ENCODE data around the gene WDR70. TPM values are rescaled to one million over a fixed set of nuclear protein-coding genes. Genes with fewer than 3 reads are reported as not detected.

Gene WDR70
- total RNA-seq, 1 donor from 2014 or later = 28.9 TPM

DNA sequence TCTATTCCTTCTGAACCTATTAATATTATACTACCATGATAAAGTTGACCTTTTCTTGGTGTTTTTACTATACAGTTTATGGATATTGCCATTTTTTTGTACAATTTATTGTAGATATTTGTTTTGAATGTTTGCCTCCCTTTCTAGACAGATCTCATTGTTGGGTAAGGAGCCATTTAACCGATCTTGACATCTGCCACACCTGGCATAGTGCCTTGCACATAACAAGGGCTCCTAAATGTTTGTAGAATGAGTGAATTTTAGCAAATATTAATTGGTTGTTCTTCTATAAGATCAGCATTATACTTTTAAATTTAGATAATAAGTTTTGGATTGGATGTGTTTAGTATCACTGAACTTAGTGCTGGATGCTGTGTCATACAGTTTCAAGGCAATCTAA, 285.4 kb downstream of the WDR70 start:
- H3K4me1 Mint-ChIP-seq (ENCODE audit: unreplicated experiment) = peaks cover 42% of the 10 kb centered on the region
- TF ChIP-seq, protein P1, sequence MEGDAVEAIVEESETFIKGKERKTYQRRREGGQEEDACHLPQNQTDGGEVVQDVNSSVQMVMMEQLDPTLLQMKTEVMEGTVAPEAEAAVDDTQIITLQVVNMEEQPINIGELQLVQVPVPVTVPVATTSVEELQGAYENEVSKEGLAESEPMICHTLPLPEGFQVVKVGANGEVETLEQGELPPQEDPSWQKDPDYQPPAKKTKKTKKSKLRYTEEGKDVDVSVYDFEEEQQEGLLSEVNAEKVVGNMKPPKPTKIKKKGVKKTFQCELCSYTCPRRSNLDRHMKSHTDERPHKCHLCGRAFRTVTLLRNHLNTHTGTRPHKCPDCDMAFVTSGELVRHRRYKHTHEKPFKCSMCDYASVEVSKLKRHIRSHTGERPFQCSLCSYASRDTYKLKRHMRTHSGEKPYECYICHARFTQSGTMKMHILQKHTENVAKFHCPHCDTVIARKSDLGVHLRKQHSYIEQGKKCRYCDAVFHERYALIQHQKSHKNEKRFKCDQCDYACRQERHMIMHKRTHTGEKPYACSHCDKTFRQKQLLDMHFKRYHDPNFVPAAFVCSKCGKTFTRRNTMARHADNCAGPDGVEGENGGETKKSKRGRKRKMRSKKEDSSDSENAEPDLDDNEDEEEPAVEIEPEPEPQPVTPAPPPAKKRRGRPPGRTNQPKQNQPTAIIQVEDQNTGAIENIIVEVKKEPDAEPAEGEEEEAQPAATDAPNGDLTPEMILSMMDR (IDR thresholded peaks at IDR 0.05; ENCODE audit: unreplicated experiment) = no peak
- no peak overlapping the region for H3K27ac Mint-ChIP-seq (ENCODE audit: unreplicated experiment)
- DNase-seq (ENCODE audit: low spot score) = no peak
- H3K27me3 Mint-ChIP-seq (ENCODE audit: unreplicated experiment) = peaks cover 1% of the 10 kb centered on the region
- H3K36me3 Mint-ChIP-seq (ENCODE audit: low read depth, unreplicated experiment) = peaks cover 2% of the 10 kb centered on the region
- no peaks in the 10 kb centered on the region for H3K9me3 Mint-ChIP-seq (ENCODE audit: unreplicated experiment)
- H3K4me3 Mint-ChIP-seq (ENCODE audit: unreplicated experiment) = no peak overlapping the region

DNA sequence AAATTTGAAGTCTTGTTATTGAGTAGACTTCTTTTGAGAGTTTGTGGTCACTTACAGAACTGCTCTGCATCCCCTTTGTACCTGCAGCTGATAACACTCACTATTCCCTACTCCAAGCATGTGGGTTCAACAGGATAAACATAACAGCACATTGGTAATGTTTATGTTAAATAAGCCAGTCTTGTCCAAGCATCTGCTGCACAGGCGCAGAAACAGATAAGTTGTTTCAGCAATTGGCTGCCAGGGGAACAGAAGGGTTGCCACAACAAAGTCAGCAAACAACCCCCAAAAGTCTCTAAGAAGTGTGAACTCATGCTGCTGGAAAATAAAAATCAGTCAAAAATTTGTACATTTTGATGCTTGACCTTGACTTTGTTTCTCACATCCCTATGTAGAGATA, 286.2 kb downstream of the WDR70 start:
- H3K4me1 Mint-ChIP-seq (ENCODE audit: unreplicated experiment) = peaks cover 42% of the 10 kb centered on the region
- H3K36me3 Mint-ChIP-seq (ENCODE audit: low read depth, unreplicated experiment) = peaks cover 4% of the 10 kb centered on the region
- no peak overlapping the region for H3K4me3 Mint-ChIP-seq (ENCODE audit: unreplicated experiment)
- H3K27ac Mint-ChIP-seq (ENCODE audit: unreplicated experiment) = peak overlapping the region; percentile 32
- DNase-seq (ENCODE audit: low spot score) = no peak
- TF ChIP-seq, protein P1 (IDR thresholded peaks at IDR 0.05; ENCODE audit: unreplicated experiment) = no peak
- no peaks in the 10 kb centered on the region for H3K9me3 Mint-ChIP-seq (ENCODE audit: unreplicated experiment)
- H3K27me3 Mint-ChIP-seq (ENCODE audit: unreplicated experiment) = peaks cover 1% of the 10 kb centered on the region

DNA sequence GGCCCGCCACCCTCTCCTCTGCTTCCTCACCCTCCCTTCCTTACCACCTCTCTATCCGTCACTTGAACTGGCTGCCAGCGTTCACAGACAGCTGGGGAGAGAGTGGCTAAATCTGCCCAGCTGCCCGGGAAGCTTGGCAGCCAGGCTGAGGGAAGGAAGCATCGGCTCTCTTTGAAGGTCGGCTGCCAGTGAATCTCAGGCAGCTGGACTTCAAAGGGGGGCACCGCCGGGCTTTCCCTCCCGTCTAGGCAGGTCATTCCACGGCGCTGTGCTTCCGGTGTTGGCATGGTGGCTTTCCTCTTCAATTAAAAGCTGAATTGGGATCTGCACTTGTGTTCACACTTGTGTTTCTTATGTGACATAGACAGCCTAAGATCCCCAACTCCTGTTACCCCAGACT, 286.8 kb downstream of the WDR70 start:
- DNase-seq (ENCODE audit: low spot score) = peak; percentile 18
- H3K36me3 Mint-ChIP-seq (ENCODE audit: low read depth, unreplicated experiment) = peaks cover 4% of the 10 kb centered on the region
- peaks cover 42% of the 10 kb centered on the region for H3K4me1 Mint-ChIP-seq (ENCODE audit: unreplicated experiment)
- H3K27me3 Mint-ChIP-seq (ENCODE audit: unreplicated experiment) = peaks cover 1% of the 10 kb centered on the region
- H3K4me3 Mint-ChIP-seq (ENCODE audit: unreplicated experiment) = no peak overlapping the region
- H3K27ac Mint-ChIP-seq (ENCODE audit: unreplicated experiment) = peak overlapping the region; percentile 15
- no peaks in the 10 kb centered on the region for H3K9me3 Mint-ChIP-seq (ENCODE audit: unreplicated experiment)
- TF ChIP-seq, protein P1 (IDR thresholded peaks at IDR 0.05; ENCODE audit: unreplicated experiment) = no peak

DNA sequence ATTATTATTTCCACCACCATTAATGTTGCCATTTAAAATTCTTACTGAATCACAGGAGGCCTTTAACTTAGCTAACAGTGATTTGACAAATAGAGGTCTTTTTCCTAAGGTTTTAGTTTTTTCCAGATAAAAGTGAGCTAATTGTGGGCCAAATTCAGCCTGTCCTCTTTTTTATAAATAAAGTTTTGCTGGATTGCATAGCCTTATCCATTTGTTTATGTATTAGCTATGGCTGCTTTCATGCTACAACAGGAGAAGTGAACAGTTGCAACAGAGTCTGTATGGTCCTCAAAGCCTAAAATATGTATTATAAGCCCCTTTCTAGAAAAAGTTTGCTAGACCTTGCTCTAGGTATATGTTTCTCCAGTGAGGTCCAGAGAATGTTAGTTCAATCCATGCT, 288.3 kb downstream of the WDR70 start:
- Mint-ChIP-seq H3K4me1 (ENCODE audit: unreplicated experiment) (peaks cover 48% of the 10 kb centered on the region), H3K36me3 (ENCODE audit: low read depth, unreplicated experiment) (peaks cover 4% of the 10 kb centered on the region), H3K9me3 (ENCODE audit: unreplicated experiment) (no peaks in the 10 kb centered on the region), H3K27ac (ENCODE audit: unreplicated experiment) (no peak overlapping the region), H3K4me3 (ENCODE audit: unreplicated experiment) (no peak overlapping the region), H3K27me3 (ENCODE audit: unreplicated experiment) (peaks cover 1% of the 10 kb centered on the region)
- TF ChIP-seq, protein P1 (IDR thresholded peaks at IDR 0.05; ENCODE audit: unreplicated experiment) = no peak
- no peak for DNase-seq (ENCODE audit: low spot score)

DNA sequence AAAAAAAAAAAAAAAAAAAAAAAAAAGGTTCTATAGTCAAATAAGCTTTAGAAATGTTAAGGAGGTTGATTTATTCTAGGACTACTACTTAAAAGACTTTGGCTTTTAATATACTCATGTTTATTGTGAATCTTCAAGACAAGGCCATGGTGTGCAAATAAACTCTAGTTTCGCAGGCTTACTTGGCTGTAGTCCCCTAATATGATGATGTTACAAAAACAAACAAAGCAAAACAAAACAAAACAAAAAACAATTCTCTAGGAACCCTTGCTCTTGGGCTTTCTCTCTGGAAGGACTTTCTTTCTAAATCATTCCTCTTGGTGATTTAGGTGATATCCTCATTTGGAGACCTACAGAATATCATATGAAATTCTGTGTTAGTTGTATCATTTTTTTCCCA, 288.7 kb downstream of the WDR70 start:
- no peak for DNase-seq (ENCODE audit: low spot score)
- H3K4me3 Mint-ChIP-seq (ENCODE audit: unreplicated experiment) = no peak overlapping the region
- peaks cover 4% of the 10 kb centered on the region for H3K36me3 Mint-ChIP-seq (ENCODE audit: low read depth, unreplicated experiment)
- H3K4me1 Mint-ChIP-seq (ENCODE audit: unreplicated experiment) = peaks cover 48% of the 10 kb centered on the region
- no peak overlapping the region for H3K27ac Mint-ChIP-seq (ENCODE audit: unreplicated experiment)
- no peaks in the 10 kb centered on the region for H3K9me3 Mint-ChIP-seq (ENCODE audit: unreplicated experiment)
- TF ChIP-seq, protein P1 (IDR thresholded peaks at IDR 0.05; ENCODE audit: unreplicated experiment) = no peak
- peaks cover 4% of the 10 kb centered on the region for H3K27me3 Mint-ChIP-seq (ENCODE audit: unreplicated experiment)

Data from endothelial cell (in vitro differentiated cells).